T-helper 9 cell (primary cell): ENCODE data around the gene CLCA2.
A peak's percentile ranks its signal among the peaks of the same experiment; 100 is the strongest.

Source experiments
- DNase-seq: peaks from one replicate; pipeline ENCODE4 v3.0.0-alpha.2; 2020
- total RNA-seq, 2 donors: gene quantifications; one replicate each; lab custom pipeline; 2026; lab: John Stamatoyannopoulos, UW

CLCA2 gene, protein sequence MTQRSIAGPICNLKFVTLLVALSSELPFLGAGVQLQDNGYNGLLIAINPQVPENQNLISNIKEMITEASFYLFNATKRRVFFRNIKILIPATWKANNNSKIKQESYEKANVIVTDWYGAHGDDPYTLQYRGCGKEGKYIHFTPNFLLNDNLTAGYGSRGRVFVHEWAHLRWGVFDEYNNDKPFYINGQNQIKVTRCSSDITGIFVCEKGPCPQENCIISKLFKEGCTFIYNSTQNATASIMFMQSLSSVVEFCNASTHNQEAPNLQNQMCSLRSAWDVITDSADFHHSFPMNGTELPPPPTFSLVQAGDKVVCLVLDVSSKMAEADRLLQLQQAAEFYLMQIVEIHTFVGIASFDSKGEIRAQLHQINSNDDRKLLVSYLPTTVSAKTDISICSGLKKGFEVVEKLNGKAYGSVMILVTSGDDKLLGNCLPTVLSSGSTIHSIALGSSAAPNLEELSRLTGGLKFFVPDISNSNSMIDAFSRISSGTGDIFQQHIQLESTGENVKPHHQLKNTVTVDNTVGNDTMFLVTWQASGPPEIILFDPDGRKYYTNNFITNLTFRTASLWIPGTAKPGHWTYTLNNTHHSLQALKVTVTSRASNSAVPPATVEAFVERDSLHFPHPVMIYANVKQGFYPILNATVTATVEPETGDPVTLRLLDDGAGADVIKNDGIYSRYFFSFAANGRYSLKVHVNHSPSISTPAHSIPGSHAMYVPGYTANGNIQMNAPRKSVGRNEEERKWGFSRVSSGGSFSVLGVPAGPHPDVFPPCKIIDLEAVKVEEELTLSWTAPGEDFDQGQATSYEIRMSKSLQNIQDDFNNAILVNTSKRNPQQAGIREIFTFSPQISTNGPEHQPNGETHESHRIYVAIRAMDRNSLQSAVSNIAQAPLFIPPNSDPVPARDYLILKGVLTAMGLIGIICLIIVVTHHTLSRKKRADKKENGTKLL
- 0 reads per million in 2 donors for total RNA-seq

DNA sequence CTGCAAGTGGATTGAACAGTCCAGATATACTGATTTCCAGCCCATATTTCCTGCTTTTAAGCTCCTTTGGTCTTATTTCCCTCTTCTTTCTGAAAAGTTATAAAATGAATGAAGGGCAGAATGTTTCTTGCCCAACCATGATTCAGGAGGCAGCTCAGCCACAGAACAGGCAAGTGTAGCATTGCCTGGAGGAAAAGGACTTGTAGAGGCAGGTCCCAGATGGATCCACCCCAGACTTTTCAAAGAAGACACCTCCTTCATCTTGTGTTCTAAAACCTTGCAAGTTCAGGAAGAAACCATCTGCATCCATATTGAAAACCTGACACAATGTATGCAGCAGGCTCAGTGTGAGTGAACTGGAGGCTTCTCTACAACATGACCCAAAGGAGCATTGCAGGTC, at the start of gene CLCA2:
Gene CLCA2 (plus strand): TSS at position 299 of the 400 bp plus-strand sequence. CDS start 77 bp downstream, at position 376.
- DNase-seq = no peak

DNA sequence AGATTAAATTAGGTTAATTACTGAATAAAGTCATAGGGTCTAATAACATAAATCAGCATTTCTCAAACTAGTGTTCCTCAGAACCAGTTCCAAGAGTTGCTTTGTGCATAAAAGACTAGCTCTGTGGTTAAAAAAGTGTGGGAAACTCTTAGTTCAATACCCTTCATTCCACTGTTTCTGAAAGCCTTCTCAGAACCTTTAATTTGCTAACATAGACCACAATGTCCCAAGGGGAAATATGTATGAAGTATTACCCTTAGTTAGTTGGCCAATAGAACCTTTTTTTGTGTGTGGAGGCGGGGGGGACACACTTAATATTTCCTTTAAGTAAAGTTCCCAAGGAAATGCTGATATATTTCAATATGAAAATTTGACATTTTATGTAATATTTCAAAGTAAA, 48.3 kb upstream of the CLCA2 start:
- DNase-seq = no peak

- no peak for DNase-seq
These were observed 46.6 kb upstream of the CLCA2 start for GRCh38 chr1:86377341-86377740.

DNA sequence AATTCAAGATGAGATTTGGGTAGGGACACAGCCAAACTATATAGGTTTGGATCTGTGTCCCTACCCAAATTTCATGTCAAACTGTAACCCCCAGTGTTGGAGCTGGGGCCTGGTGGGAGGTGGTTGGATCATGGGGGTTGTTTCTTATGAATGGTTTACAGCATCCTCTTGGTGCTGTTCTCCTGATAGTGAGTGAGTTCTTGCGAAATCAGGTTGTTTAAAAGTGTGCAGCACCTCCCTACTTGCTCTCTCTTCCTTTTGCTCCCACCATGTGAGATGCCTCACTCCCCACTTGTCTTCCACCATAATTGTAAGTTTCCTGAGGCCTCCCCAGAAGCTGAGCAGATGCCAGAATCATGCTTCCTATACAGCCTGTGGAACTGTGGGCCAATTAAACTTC, 45.2 kb upstream of the CLCA2 start:
- no peak for DNase-seq

GRCh38 chr1:86380257-86380861, 43.6 kb upstream of the CLCA2 start:
- no peak for DNase-seq

GRCh38 chr1:86381223-86381622, 42.7 kb upstream of the CLCA2 start:
- no peak for DNase-seq

- no peak for DNase-seq
These were observed 41.1 kb upstream of the CLCA2 start for GRCh38 chr1:86382878-86383277.

- no peak for DNase-seq
These were observed 35.9 kb upstream of the CLCA2 start for GRCh38 chr1:86387916-86388627.

GRCh38 chr1:86388777-86389176, 35.2 kb upstream of the CLCA2 start:
- no peak for DNase-seq

- DNase-seq = no peak
These were observed 34.7 kb upstream of the CLCA2 start for GRCh38 chr1:86389307-86389706.

GRCh38 chr1:86394416-86394815, 29.6 kb upstream of the CLCA2 start:
- no peak for DNase-seq

GRCh38 chr1:86395751-86396497, 28.0 kb upstream of the CLCA2 start, which contains the start of gene ODF2L:
Gene ODF2L, minus strand, starts transcription at chr1:86396323. Its CDS starts 9,296 bp downstream, at chr1:86387027.
- peak; percentile 82 for DNase-seq

- no peak for DNase-seq
These were observed 27.5 kb upstream of the CLCA2 start for GRCh38 chr1:86396498-86396890.

DNA sequence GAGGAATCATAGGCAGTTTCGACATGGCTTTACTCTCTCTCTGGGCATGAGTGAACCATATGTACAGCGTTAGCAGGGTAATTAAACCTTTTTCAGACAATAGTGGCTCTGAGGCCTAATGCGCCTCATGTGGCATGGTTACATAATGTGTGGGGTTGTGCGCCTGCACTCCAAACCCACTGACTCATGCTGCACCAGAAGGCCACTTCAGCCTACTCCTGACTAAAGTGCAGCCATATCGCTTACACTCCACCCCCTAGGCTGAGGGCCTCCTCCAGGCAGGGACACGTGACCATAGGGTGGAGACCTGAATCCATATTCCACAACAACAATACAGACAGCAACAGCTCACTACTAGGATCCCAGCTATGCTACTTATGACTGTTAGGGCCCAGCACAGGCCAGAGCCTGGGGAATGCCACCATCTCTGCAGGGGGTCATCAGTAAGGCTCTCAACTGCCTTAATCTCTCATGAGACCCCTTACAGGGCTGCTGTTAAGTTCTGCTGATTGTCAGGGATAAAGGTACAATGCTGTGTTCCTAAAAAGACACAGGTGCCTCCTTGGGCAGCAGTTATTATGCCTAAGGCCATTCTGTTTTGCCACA, 14.5 kb upstream of the CLCA2 start:
- no peak for DNase-seq

DNA sequence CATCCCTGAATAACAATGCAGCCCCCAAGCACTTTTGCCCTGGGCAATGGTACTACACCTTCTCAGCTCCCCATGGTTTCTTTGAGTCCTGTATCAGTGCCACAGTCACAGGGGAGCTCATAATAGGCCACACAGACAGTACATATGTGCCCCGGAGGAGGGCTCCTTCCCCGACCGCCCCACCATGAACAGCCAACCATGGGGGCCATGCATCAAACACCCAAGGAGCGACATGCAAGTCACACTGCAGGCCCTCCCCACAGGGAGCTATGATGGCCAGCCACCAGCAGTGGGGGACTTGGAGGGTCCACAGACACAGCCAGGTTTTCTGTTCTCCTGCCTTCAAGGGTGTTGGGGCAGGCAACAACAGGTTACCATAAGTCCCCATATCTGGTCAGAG, 13.1 kb upstream of the CLCA2 start:
- DNase-seq = no peak

DNA sequence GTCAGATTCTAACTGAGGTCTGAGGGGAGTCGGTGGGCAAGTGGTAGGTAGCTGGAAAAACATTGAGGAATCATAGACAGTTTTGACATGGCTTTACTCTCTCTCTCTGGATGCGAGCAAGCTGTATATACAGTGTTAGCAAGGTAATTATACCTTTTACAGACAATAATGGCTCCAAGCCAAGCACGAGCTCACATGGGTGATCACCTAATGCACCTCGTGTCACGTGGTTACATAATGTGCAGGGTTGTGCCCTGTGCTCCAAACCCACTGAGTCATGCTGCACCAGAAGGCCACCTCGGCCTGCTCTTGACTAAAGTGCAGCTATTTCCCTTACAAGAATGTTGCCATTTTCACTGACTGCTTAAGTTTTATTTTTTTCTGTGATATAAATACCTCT, 7.6 kb upstream of the CLCA2 start:
- no peak for DNase-seq

DNA sequence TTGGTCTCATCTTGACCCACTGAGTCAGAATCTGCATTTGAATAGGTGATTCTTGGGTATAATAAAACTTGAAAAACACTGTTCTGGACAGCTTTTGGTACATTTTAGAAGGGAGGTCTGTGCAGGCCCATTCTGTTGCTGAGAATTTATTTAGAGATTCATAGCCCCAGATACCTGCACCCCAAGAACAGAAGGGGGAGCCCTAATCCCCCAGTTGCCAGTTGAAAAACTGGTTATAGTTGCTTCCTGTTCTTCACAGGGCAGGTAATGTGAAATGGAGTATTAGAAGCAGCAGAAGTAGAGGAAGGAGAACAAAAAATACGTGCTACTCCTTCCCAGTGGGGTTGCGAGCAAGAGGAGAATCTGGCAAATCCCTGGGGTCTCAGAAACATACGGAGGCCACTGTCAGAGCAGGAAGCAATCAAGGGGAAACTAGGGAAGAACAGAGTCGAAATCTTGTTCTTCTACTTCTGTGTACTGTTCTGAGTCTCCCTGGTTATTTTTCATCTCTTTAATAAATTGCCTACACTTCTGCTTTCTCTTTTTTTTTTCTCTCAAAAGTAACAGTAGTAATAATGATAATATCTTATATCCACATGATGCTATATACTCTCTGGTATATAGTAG, 4.6 kb upstream of the CLCA2 start:
- no peak for DNase-seq

GRCh38 chr1:86421601-86422280, 2.2 kb upstream of the CLCA2 start:
- no peak for DNase-seq

- DNase-seq = no peak
These were observed 498 bp upstream of the CLCA2 start for GRCh38 chr1:86423473-86423872.

DNA sequence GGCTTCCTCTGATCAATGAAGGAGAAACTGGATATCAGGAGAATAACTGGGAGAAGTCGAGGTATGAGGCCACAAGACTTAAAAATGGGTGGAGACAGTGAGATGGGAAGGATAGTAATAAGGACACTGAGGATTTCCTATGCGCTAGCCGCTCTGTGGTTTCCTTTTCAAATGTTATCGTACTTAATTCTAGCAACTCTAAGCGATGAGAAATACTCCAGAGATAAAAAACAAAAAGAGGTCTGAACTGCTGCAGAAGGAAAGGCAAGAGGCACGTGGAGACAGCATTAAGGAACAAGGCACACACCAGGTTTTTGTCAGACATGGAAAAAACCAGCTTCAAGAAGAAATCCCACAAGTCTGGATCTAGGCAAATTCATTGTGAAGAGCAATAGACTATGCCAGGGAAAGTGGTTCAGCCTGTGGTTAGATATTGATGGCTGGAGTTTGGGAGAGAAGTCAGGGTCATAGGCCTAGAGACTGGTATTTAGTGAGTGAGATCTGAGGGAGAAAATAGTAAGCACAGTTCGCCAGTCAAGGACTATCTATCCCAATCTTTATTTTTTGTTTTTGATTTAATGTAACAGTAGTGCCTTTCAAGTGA, 5.3 kb downstream of the CLCA2 start:
- DNase-seq = no peak
